OCI-LY7 (cell line): ENCODE results near the gene ARGLU1. TPM values are rescaled to one million over a fixed set of nuclear protein-coding genes. Genes with fewer than 3 reads are reported as not detected.

Source experiments
- BruUV-seq: library from RNA; stranded (reverse); fragments of 400-500 nt; replicated peaks from 2 replicates; lab custom pipeline; 2021; lab: Mats Ljungman, UMichigan
- CTCF ChIA-PET: fragments of 300-600 bp; sonication (Branson Sonifier 250); formaldehyde crosslinking; loops from one replicate; lab custom pipeline; 2022; ENCODE audit warnings: antibody characterized with exemption; ENCODE audit not compliant: unreplicated experiment; lab: Charles Lee
- POLR2A ChIA-PET: fragments of 300-600 bp; sonication (Branson Sonifier 250); formaldehyde crosslinking; loops from one replicate; lab custom pipeline; 2022; ENCODE audit warnings: antibody characterized with exemption; lab: Charles Lee
- DNase-seq: peaks from one replicate; pipeline ENCODE4 v3.0.0-alpha.2; 2015; ENCODE audit warnings: low spot score
- H2AFZ ChIP-seq: fragments of 200-600 bp; sonication (generic), shearing (Covaris generic); 2 replicates; pipeline ENCODE4 v1.6.1; 2014; ENCODE audit warnings: mild to moderate bottlenecking, antibody characterized with exemption, low read length, moderate library complexity
- H3K27ac ChIP-seq: fragments of 200-600 bp; sonication (generic); 2 replicates; pipeline ENCODE4 v1.5.1; 2014; ENCODE audit warnings: mixed run types, low read depth, mild to moderate bottlenecking, moderate library complexity, low read length, inconsistent platforms; ENCODE audit not compliant: poor library complexity, severe bottlenecking
- H3K36me3 ChIP-seq: fragments of 200-600 bp; sonication (generic); 2 replicates; pipeline ENCODE4 v1.6.1; 2014; ENCODE audit warnings: mild to moderate bottlenecking, antibody characterized with exemption, low read length, moderate library complexity, mixed read lengths; ENCODE audit not compliant: insufficient read depth
- H3K4me1 ChIP-seq: fragments of 200-600 bp; sonication (generic); 2 replicates; pipeline ENCODE4 v1.5.1; 2014; ENCODE audit warnings: mild to moderate bottlenecking, low read length; ENCODE audit not compliant: insufficient read depth, poor library complexity, severe bottlenecking
- H3K4me2 ChIP-seq: fragments of 200-600 bp; sonication (generic); 2 replicates; pipeline ENCODE4 v1.6.1; 2014; ENCODE audit warnings: mild to moderate bottlenecking, low read length
- H3K4me3 ChIP-seq: fragments of 200-600 bp; sonication (generic); 2 replicates; pipeline ENCODE4 v1.5.1; 2014; ENCODE audit warnings: mild to moderate bottlenecking, low read depth, low read length; ENCODE audit not compliant: poor library complexity, severe bottlenecking
- H3K79me2 ChIP-seq: fragments of 200-600 bp; sonication (generic); 2 replicates; pipeline ENCODE4 v1.6.1; 2016; ENCODE audit warnings: low read depth, mild to moderate bottlenecking, low read length, moderate library complexity, mixed read lengths; ENCODE audit not compliant: insufficient read depth
- H3K9me2 ChIP-seq: fragments of 200-600 bp; sonication (generic); 2 replicates; pipeline ENCODE4 v1.6.1; 2016; ENCODE audit warnings: mild to moderate bottlenecking, low read length, mixed read lengths; ENCODE audit not compliant: insufficient read depth
- H3K9me3 ChIP-seq: fragments of 200-600 bp; sonication (generic); 2 replicates; pipeline ENCODE4 v1.6.1; 2014; ENCODE audit warnings: mild to moderate bottlenecking, mixed run types, low read length, mixed read lengths
- H4K20me1 ChIP-seq: fragments of 200-600 bp; sonication (generic); 2 replicates; pipeline ENCODE4 v1.6.1; 2014; ENCODE audit warnings: mild to moderate bottlenecking, antibody characterized with exemption, low read length, moderate library complexity, mixed read lengths; ENCODE audit not compliant: insufficient read depth
- EZH2phosphoT487 ChIP-seq: fragments of 200-600 bp; sonication (generic); IDR thresholded peaks from 2 replicates; pipeline ENCODE4 v1.6.1; 2018; ENCODE audit warnings: low read depth, borderline replicate concordance, mild to moderate bottlenecking, mixed run types, antibody characterized with exemption, low read length, moderate library complexity, mixed read lengths
- intact Hi-C: fragments of 100-400 bp; cut with micrococcal nuclease; formaldehyde crosslinking; loops from one replicate; pipeline ENCODE4 v1.10.0; 2022; ENCODE audit not compliant: unreplicated experiment
- total RNA-seq, 2 experiments: library from RNA; depleted of rRNA in 1 of 2; stranded (reverse); fragments of >200 nt in 1 of 2; shearing (Covaris generic) in 1 of 2; gene quantifications; 2 replicates each; pipeline ENCODE4 v1.2.3, GENCODE V29; 2014 to 2022
- TF ChIP-seq, protein P1 (sequence below): fragments of 200-600 bp; sonication (generic); conservative IDR thresholded peaks from 2 replicates; pipeline ENCODE4 v1.5.1; 2014; ENCODE audit warnings: mild to moderate bottlenecking, antibody characterized with exemption, low read length, moderate library complexity, mixed read lengths

The ARGLU1 gene
- total RNA-seq, 2 experiments from 2014 or later = 71.6 to 71.9 TPM

DNA sequence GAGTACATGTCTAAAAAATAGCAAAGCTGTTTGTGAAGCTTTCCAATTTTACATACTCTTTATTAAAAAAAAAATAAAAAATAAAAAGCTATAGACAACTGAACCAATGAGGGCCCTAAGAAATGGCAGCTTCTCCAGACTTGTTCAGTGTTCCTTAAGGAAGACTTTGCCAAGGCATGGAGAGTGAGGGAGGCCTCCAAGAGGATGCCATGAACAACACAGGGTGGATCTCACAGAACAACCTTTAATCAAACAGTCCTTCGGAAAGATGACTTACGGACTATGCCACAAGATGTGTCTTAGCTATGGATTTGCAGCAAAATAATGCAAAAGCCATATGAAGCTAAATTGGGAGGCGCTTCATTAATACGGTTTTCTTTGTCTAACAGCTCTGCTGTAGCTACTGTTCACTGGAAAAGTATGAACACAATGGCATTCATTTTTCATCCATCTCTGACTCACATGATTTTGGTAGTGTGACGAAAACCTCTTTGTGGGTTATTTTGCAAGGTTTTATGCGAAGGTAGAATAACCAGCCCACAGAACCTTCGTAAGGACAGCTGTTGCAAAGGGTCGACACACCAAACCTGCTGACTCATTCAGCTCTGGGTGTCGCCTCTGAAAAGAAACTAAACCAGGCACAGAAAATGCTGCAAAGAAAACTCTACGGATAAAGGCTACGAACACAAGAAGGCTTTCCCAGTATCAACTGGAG is 60.2 kb downstream of the ARGLU1 start:
- Histone ChIP-seq H4K20me1 (no peaks in the 10 kb centered on the region), H3K4me3 (no peak overlapping the region), H3K36me3 (no peaks in the 10 kb centered on the region), H3K4me2 (no peak overlapping the region), H3K9me2 (no peaks in the 10 kb centered on the region), H3K4me1 (no peaks in the 10 kb centered on the region), H3K9me3 (no peaks in the 10 kb centered on the region), H3K79me2 (no peaks in the 10 kb centered on the region), H3K27ac (no peak overlapping the region), H2AFZ (no peak overlapping the region)
- CTCF ChIA-PET = no interaction called here
- DNase-seq = no peak
- TF ChIP-seq, protein P1, sequence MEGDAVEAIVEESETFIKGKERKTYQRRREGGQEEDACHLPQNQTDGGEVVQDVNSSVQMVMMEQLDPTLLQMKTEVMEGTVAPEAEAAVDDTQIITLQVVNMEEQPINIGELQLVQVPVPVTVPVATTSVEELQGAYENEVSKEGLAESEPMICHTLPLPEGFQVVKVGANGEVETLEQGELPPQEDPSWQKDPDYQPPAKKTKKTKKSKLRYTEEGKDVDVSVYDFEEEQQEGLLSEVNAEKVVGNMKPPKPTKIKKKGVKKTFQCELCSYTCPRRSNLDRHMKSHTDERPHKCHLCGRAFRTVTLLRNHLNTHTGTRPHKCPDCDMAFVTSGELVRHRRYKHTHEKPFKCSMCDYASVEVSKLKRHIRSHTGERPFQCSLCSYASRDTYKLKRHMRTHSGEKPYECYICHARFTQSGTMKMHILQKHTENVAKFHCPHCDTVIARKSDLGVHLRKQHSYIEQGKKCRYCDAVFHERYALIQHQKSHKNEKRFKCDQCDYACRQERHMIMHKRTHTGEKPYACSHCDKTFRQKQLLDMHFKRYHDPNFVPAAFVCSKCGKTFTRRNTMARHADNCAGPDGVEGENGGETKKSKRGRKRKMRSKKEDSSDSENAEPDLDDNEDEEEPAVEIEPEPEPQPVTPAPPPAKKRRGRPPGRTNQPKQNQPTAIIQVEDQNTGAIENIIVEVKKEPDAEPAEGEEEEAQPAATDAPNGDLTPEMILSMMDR = no peak
- no peak for TF ChIP-seq EZH2phosphoT487
- POLR2A ChIA-PET = interaction anchor here (0.6 kb wide), 1 partner anchor 133 kb away, joined by 3 read pairs; no protein-coding TSS in a partner anchor
- BruUV-seq = no TSS peak
- intact Hi-C loops = no loop called here

DNA sequence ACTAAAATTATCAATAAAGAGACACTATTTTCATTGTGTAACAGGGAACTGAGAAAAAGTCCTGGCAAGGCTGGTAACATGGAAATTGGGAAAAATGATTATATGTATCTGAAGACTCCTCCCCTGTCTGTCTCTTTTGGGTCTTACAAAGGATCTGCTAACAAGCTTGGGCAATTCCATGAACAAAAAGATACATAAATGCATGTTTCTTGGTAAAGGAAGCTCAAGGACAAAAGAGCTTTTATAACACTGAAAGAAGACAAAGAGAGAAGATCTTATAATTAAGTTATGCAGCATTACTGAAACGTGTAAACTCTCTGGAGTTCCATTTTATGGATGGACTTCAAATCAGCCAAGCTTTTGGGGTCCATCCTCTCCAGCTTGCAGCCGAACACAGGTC is 61.7 kb downstream of the ARGLU1 start:
- H4K20me1 ChIP-seq = no peaks in the 10 kb centered on the region
- H2AFZ ChIP-seq = no peak overlapping the region
- H3K4me3 ChIP-seq = no peak overlapping the region
- POLR2A ChIA-PET = no interaction called here
- H3K27ac ChIP-seq = no peak overlapping the region
- no peak overlapping the region for H3K4me2 ChIP-seq
- H3K79me2 ChIP-seq = no peaks in the 10 kb centered on the region
- H3K9me2 ChIP-seq = no peaks in the 10 kb centered on the region
- intact Hi-C loops = no loop called here
- H3K36me3 ChIP-seq = no peaks in the 10 kb centered on the region
- no peaks in the 10 kb centered on the region for H3K4me1 ChIP-seq
- TF ChIP-seq, protein P1 = no peak
- H3K9me3 ChIP-seq = no peaks in the 10 kb centered on the region
- no peak for DNase-seq
- CTCF ChIA-PET = interaction anchor here (0.8 kb wide), 1 partner anchor 114 kb away, joined by 3 read pairs; no protein-coding TSS in a partner anchor
- BruUV-seq = no TSS peak

DNA sequence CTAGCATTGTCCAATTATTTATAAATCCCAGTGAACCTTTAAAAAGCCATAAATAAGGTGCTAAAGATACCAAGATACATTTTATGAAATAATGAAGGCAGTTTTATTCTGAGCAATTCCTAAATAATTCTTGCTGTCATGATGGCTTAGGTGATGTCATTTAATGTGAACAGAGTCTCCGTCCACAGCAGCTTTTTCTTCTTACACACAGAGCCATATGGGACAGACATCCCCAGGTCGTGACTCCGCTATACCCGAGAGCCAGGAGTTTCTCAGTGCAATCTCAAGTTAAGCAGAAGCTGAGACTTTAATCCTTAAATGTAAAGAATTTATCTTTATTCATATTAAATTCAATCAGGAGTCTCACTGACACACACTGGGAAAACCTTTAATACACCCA is 62.2 kb downstream of the ARGLU1 start:
- no TSS peak for BruUV-seq
- CTCF ChIA-PET = no interaction called here
- H3K9me3 ChIP-seq = no peaks in the 10 kb centered on the region
- POLR2A ChIA-PET = no interaction called here
- intact Hi-C loops = no loop called here
- H3K79me2 ChIP-seq = no peaks in the 10 kb centered on the region
- no peak overlapping the region for H2AFZ ChIP-seq
- no peak overlapping the region for H3K27ac ChIP-seq
- no peaks in the 10 kb centered on the region for H3K36me3 ChIP-seq
- TF ChIP-seq, protein P1 = no peak
- TF ChIP-seq EZH2phosphoT487 = no peak
- no peak overlapping the region for H3K4me3 ChIP-seq
- H4K20me1 ChIP-seq = no peaks in the 10 kb centered on the region
- H3K4me1 ChIP-seq = no peaks in the 10 kb centered on the region
- no peak for DNase-seq
- no peaks in the 10 kb centered on the region for H3K9me2 ChIP-seq
- H3K4me2 ChIP-seq = no peak overlapping the region
